Measurements from ENCODE around the gene PPIA.

- TF ChIP-seq CTCF (IDR thresholded peaks at IDR 0.05), result no peak
- TF ChIP-seq POLR2A (IDR thresholded peaks at IDR 0.05), result no peak
Measured at GRCh38 chr7:44748948-44749731, 47.3 kb upstream of the PPIA start.

All from testis (tissue), 2 donors.